ENCODE data around the gene EXOC3L1. TPM values are rescaled to one million over a fixed set of nuclear protein-coding genes. Genes with fewer than 3 reads are reported as not detected.

EXOC3L1 gene
- total RNA-seq, 4 donors from 2014 or later: 0.29 to 5.1 (median 1.8) TPM

- no peak for DNase-seq
- Histone ChIP-seq H3K9me3 (no peaks in the 10 kb centered on the region), H3K4me1 (peaks cover 0 to 9% of the 10 kb centered on the region in 2 donors), H3K4me3 (peak overlapping the region in 1 of 2 donors; percentile 84), H3K27me3 (no peaks in the 10 kb centered on the region), H3K27ac (no peak overlapping the region), H3K36me3 (no peaks in the 10 kb centered on the region)
- TF ChIP-seq CTCF (IDR thresholded peaks at IDR 0.05) (no peak), POLR2A (IDR thresholded peaks at IDR 0.05) (no peak)
- intact Hi-C loops (cut with DNase I; ENCODE audit: low total_unique reads): no loop called here
These were observed 4.2 kb downstream of the EXOC3L1 start for GRCh38 chr16:67185651-67186134.

GRCh38 chr16:67184995-67185650, 4.8 kb downstream of the EXOC3L1 start:
- H3K4me1 ChIP-seq: peaks cover 0 to 9% of the 10 kb centered on the region in 2 donors
- no peaks in the 10 kb centered on the region for H3K27me3 ChIP-seq
- intact Hi-C loops (cut with DNase I; ENCODE audit: low total_unique reads): no loop called here
- H3K9me3 ChIP-seq: no peaks in the 10 kb centered on the region
- H3K36me3 ChIP-seq: no peaks in the 10 kb centered on the region
- H3K4me3 ChIP-seq: peak overlapping the region in 1 of 2 donors; percentile 84
- peak; percentile 92 to 93 for DNase-seq
- no peak overlapping the region for H3K27ac ChIP-seq
- TF ChIP-seq CTCF (IDR thresholded peaks at IDR 0.05) (peak; percentile 83 to 94 (median 88)), POLR2A (IDR thresholded peaks at IDR 0.05) (no peak)

- Histone ChIP-seq H3K27ac (peak overlapping the region; percentile 97 to 98), H3K4me3 (peak overlapping the region; percentile 80 to 84), H3K9me3 (no peaks in the 10 kb centered on the region), H3K27me3 (no peaks in the 10 kb centered on the region), H3K4me1 (peaks cover 0 to 9% of the 10 kb centered on the region in 2 donors), H3K36me3 (no peaks in the 10 kb centered on the region)
- TF ChIP-seq CTCF (IDR thresholded peaks at IDR 0.05) (no peak), POLR2A (IDR thresholded peaks at IDR 0.05) (no peak)
- DNase-seq: no peak
- intact Hi-C loops (cut with DNase I; ENCODE audit: low total_unique reads): no loop called here
These were observed 5.4 kb downstream of the EXOC3L1 start for GRCh38 chr16:67184453-67184994.

GRCh38 chr16:67183627-67184452, 6.1 kb downstream of the EXOC3L1 start, which contains the start of gene MATCAP1:
MATCAP1 (minus strand) TSS chr16:67183963; CDS start chr16:67180610, 3,353 bp downstream.
- intact Hi-C loops (cut with DNase I; ENCODE audit: low total_unique reads): no loop called here
- H3K27me3 ChIP-seq: no peaks in the 10 kb centered on the region
- H3K4me1 ChIP-seq: peaks cover 0 to 9% of the 10 kb centered on the region in 2 donors

More at GRCh38 chr16:67183627-67184452, 6.1 kb downstream of the EXOC3L1 start, which contains the start of gene MATCAP1:
- Histone ChIP-seq H3K4me3 (peak within 1 kb of the TSS; percentile 80 to 84), H3K9me3 (no peaks in the 10 kb centered on the region), H3K27ac (peak within 1 kb of the TSS; percentile 97 to 98), H3K36me3 (no peaks in the 10 kb centered on the region)
- TF ChIP-seq POLR2A (IDR thresholded peaks at IDR 0.05) (peak in 1 of 2 donors; percentile 83), CTCF (IDR thresholded peaks at IDR 0.05) (peak in 1 of 4 experiments; percentile 5)
- peak; percentile 94 to 97 for DNase-seq
